WTC11 (cell line): Measurements from ENCODE around the gene LMO2.

Experiments used
- ATF3 ChIP-seq: sonication (generic); formaldehyde crosslinking; conservative IDR thresholded peaks from 2 replicates; pipeline ENCODE4 v1.8.1; 2022; ENCODE audit warnings: mild to moderate bottlenecking, missing genetic modification reagents
- CREB1 ChIP-seq: sonication (generic); formaldehyde crosslinking; IDR thresholded peaks from 2 replicates; pipeline ENCODE4 v1.8.0; 2023; ENCODE audit warnings: mild to moderate bottlenecking, missing genetic modification reagents
- CREM ChIP-seq: sonication (generic); formaldehyde crosslinking; IDR thresholded peaks from 2 replicates; pipeline ENCODE4 v1.8.1; 2022; ENCODE audit warnings: mild to moderate bottlenecking, missing genetic modification reagents, moderate library complexity
- CTCF ChIP-seq: fragments of 200-600 bp; IDR thresholded peaks from 2 replicates; pipeline ENCODE4 v1.8.0; 2022; ENCODE audit warnings: antibody characterized with exemption
- ELF4 ChIP-seq: sonication (generic); formaldehyde crosslinking; IDR thresholded peaks from 2 replicates; pipeline ENCODE4 v1.8.1; 2022; ENCODE audit warnings: low read depth, mild to moderate bottlenecking, moderate library complexity, missing genetic modification reagents
- KAT7 ChIP-seq: sonication (generic); formaldehyde crosslinking; IDR thresholded peaks from 2 replicates; pipeline ENCODE4 v1.8.1; 2023; ENCODE audit warnings: missing genetic modification reagents, mild to moderate bottlenecking, borderline replicate concordance
- NFYB ChIP-seq: sonication (generic); formaldehyde crosslinking; conservative IDR thresholded peaks from 2 replicates; pipeline ENCODE4 v1.8.0; 2022; ENCODE audit warnings: low read depth, missing genetic modification reagents
- NR2C2 ChIP-seq: sonication (generic); formaldehyde crosslinking; IDR thresholded peaks from 2 replicates; pipeline ENCODE4 v1.8.0; 2022; ENCODE audit warnings: mild to moderate bottlenecking, missing genetic modification reagents
- RELA ChIP-seq: sonication (generic); formaldehyde crosslinking; IDR thresholded peaks from 2 replicates; pipeline ENCODE4 v1.8.1; 2022; ENCODE audit warnings: missing genetic modification reagents, mild to moderate bottlenecking, borderline replicate concordance
- SMAD3 ChIP-seq: sonication (generic); formaldehyde crosslinking; IDR thresholded peaks from 2 replicates; pipeline ENCODE4 v1.8.0; 2022; ENCODE audit warnings: missing genetic modification reagents, mild to moderate bottlenecking, borderline replicate concordance
- ZNF121 ChIP-seq: sonication (generic); formaldehyde crosslinking; IDR thresholded peaks from 2 replicates; pipeline ENCODE4 v1.8.0; 2023; ENCODE audit warnings: missing genetic modification reagents
- ZNF138 ChIP-seq: sonication (generic); formaldehyde crosslinking; conservative IDR thresholded peaks from 2 replicates; pipeline ENCODE4 v1.8.1; 2022; ENCODE audit warnings: mild to moderate bottlenecking, moderate library complexity, missing genetic modification reagents
- ZNF416 ChIP-seq: fragments of 250-450 bp; sonication (Bioruptor Pico); IDR thresholded peaks from 2 replicates; pipeline ENCODE4 v1.9.0; 2021; ENCODE audit warnings: mild to moderate bottlenecking, inconsistent platforms

- TF ChIP-seq ZNF138 (CRISPR knock-in tag) (no peak), CREB1 (CRISPR knock-in tag) (no peak), SMAD3 (CRISPR knock-in tag) (no peak), CTCF (no peak), NFYB (CRISPR knock-in tag) (no peak), ZNF416 (CRISPR knock-in tag) (no peak), ATF3 (CRISPR knock-in tag) (no peak), CREM (no peak), ZNF121 (CRISPR knock-in tag) (no peak), RELA (CRISPR knock-in tag) (no peak), NR2C2 (CRISPR knock-in tag) (no peak), ELF4 (CRISPR knock-in tag) (no peak), KAT7 (no peak)
Measured at GRCh38 chr11:33885338-33886005, 6.4 kb downstream of the LMO2 start.
